Measurements from ENCODE around the gene ZBTB46.

- TF ChIP-seq EZH2 (IDR thresholded peaks at IDR 0.05; ENCODE audit: borderline replicate concordance, low read depth, low read length, poor library complexity, severe bottlenecking) (no peak), CTCF (conservative IDR thresholded peaks at IDR 0.05; ENCODE audit: low read depth, low read length) (no peak)
Observed at GRCh38 chr20:63778857-63779256, 52.2 kb downstream of the ZBTB46 start.

Data from A673 (cell line).